GM12865 (cell line): ENCODE measurements around the gene ADGRD1.

Source experiments
- DNase-seq: peaks from one replicate; pipeline ENCODE4 v3.0.0; 2010; ENCODE audit warnings: low read depth
- H3K4me3 ChIP-seq: 2 replicates; pipeline ENCODE4 v1.5.1; 2011; ENCODE audit warnings: mild to moderate bottlenecking, low read depth, low read length, control low read depth
- CTCF ChIP-seq: IDR thresholded peaks from 2 replicates; pipeline ENCODE4 v1.5.1; 2011; ENCODE audit warnings: low read length, control low read depth, low read depth, inconsistent platforms; ENCODE audit not compliant: insufficient read depth; ENCODE audit errors: missing control alignments

The ADGRD1 gene

GRCh38 chr12:131135311-131135785, 181.6 kb downstream of the ADGRD1 start:
- DNase-seq, result no peak
- TF ChIP-seq CTCF, result no peak
- H3K4me3 ChIP-seq, result no peak overlapping the region

GRCh38 chr12:131135786-131136538, 182.3 kb downstream of the ADGRD1 start:
- no peak for TF ChIP-seq CTCF
- no peak for DNase-seq
- no peak overlapping the region for H3K4me3 ChIP-seq

- H3K4me3 ChIP-seq, result no peak overlapping the region
- no peak for TF ChIP-seq CTCF
- no peak for DNase-seq
These were observed 182.8 kb downstream of the ADGRD1 start for GRCh38 chr12:131136539-131136872.

- DNase-seq, result no peak
- TF ChIP-seq CTCF, result no peak
- no peak overlapping the region for H3K4me3 ChIP-seq
These were observed 183.5 kb downstream of the ADGRD1 start for GRCh38 chr12:131137009-131137835.

- no peak for DNase-seq
- H3K4me3 ChIP-seq, result no peak overlapping the region
- no peak for TF ChIP-seq CTCF
These were observed 184.3 kb downstream of the ADGRD1 start for GRCh38 chr12:131137836-131138637.

- DNase-seq, result no peak
- no peak for TF ChIP-seq CTCF
- H3K4me3 ChIP-seq, result no peak overlapping the region
These were observed 185.1 kb downstream of the ADGRD1 start for GRCh38 chr12:131138638-131139362.
